HepG2 (cell line): Measurements from ENCODE around the gene IFT122.
"Not testable (repeated sequence)": the region's sequence is repeated elsewhere in the genome, so short reads cannot be mapped to it uniquely, and the experiment has no call there.

Experiments
- ESRRA ChIP-seq: sonication (generic); formaldehyde crosslinking; IDR thresholded peaks from 2 replicates; pipeline ENCODE4 v1.5.1; 2020; ENCODE audit warnings: mild to moderate bottlenecking, low read depth, missing genetic modification reagents
- FOXJ3 ChIP-seq: sonication (generic); formaldehyde crosslinking; IDR thresholded peaks from 2 replicates; pipeline ENCODE4 v1.4.0; 2020; ENCODE audit warnings: missing genetic modification reagents, mild to moderate bottlenecking, borderline replicate concordance
- GATAD2A ChIP-seq: IDR thresholded peaks from 2 replicates; pipeline ENCODE4 v1.6.1; 2016
- KMT2A ChIP-seq: sonication (generic); formaldehyde crosslinking; IDR thresholded peaks from 2 replicates; pipeline ENCODE4 v1.4.0; 2020; ENCODE audit warnings: missing genetic modification reagents
- SNRNP70 ChIP-seq: fragments of 200-400 bp; formaldehyde crosslinking; IDR thresholded peaks from 2 replicates; pipeline ENCODE4 v1.6.1; 2017; ENCODE audit warnings: mild to moderate bottlenecking, low read depth, low read length, moderate library complexity
- ZBTB26 ChIP-seq: IDR thresholded peaks from 2 replicates; pipeline ENCODE4 v1.6.1; 2016; ENCODE audit warnings: missing compliant biosample characterization, missing genetic modification reagents, borderline replicate concordance
- ZNF792 ChIP-seq: IDR thresholded peaks from 2 replicates; pipeline ENCODE4 v1.6.1; 2016

DNA sequence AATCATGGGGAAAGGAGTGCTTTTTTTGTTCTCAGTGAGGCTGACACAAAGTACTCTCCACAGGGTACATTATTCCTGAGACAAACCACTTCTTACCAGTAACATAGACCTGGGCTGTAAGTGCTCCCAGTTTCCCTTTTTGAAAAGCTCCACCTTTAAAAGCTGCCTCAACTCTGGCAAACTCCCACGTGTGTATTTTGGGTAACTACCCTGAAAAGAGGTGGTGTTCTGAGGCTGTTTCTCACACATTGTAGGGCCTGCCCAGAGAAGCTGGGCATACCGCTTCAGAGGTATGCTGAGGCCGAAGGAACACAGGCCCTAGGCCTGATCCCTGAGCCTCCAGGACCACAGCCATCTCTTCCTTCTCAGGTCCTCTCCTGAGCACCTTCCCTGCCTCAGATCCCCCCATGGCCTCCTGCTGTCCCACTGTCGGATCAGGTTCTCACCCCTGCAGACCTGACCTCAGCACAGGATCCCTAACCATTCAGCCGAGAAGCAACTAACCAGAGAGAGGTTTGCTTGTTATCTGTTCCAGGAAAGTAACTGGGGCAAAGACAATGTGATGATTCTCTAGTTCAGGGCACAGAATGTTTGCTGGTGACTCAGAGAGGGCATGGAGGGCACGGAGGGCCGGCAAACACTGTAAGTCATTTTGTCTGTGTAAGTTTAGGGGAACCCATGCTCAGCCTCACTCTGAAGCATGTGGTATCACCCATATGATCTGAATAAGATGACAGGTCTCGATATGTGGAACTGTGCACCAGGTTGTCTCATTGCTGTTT lies 47.7 kb upstream of the IFT122 start:
- not testable (repeated sequence) for TF ChIP-seq ESRRA; KMT2A (CRISPR knock-in tag); SNRNP70; GATAD2A (CRISPR knock-in tag); FOXJ3 (CRISPR knock-in tag); ZNF792 (CRISPR knock-in tag); ZBTB26 (CRISPR knock-in tag)
